NT2/D1 (cell line): ENCODE measurements around the gene ASIC1.
A peak's percentile ranks its signal among the peaks of the same experiment; 100 is the strongest.
"Not testable (repeated sequence)": the region's sequence is repeated elsewhere in the genome, so short reads cannot be mapped to it uniquely, and the experiment has no call there.

ENCODE experiments used
- DNase-seq: peaks from one replicate; pipeline ENCODE4 v3.0.0-alpha.2; 2011; ENCODE audit warnings: low read depth, low spot score
- H3K27me3 ChIP-seq: 2 replicates; pipeline ENCODE4 v1.6.0; 2011; ENCODE audit warnings: mild to moderate bottlenecking; ENCODE audit not compliant: insufficient read length, insufficient read depth
- H3K36me3 ChIP-seq: 2 replicates; pipeline ENCODE4 v1.6.1; 2011; ENCODE audit warnings: mild to moderate bottlenecking, low read length, mixed read lengths; ENCODE audit not compliant: insufficient read depth, insufficient read length
- H3K4me1 ChIP-seq: 2 replicates; pipeline ENCODE4 v1.5.1; 2011; ENCODE audit not compliant: insufficient read depth, insufficient read length
- H3K4me3 ChIP-seq: 2 replicates; pipeline ENCODE4 v1.5.1; 2011; ENCODE audit warnings: low read depth; ENCODE audit not compliant: insufficient read length
- H3K9ac ChIP-seq: 2 replicates; pipeline ENCODE4 v1.6.0; 2011; ENCODE audit warnings: low read depth; ENCODE audit not compliant: insufficient read length
- H3K9me3 ChIP-seq: 2 replicates; pipeline ENCODE4 v1.5.1; 2011; ENCODE audit warnings: mild to moderate bottlenecking, low read length; ENCODE audit not compliant: insufficient read depth
- SUZ12 ChIP-seq: IDR thresholded peaks from 2 replicates; pipeline ENCODE4 v1.6.1; 2011; ENCODE audit not compliant: insufficient read length, insufficient read depth; ENCODE audit errors: extremely low read depth
- YY1 ChIP-seq: IDR thresholded peaks from 2 replicates; pipeline ENCODE4 v1.6.1; 2011; ENCODE audit not compliant: insufficient read length, insufficient read depth
- ZNF274 ChIP-seq: IDR thresholded peaks from 2 replicates; pipeline ENCODE4 v1.6.1; 2011; ENCODE audit warnings: mild to moderate bottlenecking, low read depth, low read length

Gene ASIC1

GRCh38 chr12:50026691-50027090 lies 30.7 kb upstream of the ASIC1 start:
- Histone ChIP-seq H3K27me3 (no peaks in the 10 kb centered on the region), H3K4me3 (no peak overlapping the region)
- no peak for DNase-seq

DNA sequence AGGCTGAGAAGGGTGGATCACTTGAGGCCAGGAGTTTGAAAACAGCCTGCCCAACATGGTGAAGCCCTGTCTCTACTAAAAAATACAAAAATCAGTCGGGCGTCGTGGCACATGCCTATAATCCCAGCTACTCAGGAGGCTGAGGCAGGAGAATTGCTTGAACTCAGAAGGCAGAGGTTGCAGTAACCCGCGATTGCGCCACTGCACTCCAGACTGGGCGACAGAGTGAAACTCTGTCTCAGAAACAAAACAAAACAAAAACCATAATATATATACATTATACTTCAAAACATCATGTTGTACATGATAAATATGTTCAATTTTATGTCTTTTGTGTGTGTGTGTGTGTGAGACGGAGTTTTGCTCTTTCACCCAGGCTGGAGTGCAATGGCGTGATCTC lies 26.9 kb upstream of the ASIC1 start:
- H3K4me3 ChIP-seq, H3K36me3 ChIP-seq, H3K4me1 ChIP-seq, H3K9ac ChIP-seq, H3K27me3 ChIP-seq, DNase-seq, H3K9me3 ChIP-seq: not testable (repeated sequence)

More at GRCh38 chr12:50026691-50027090, 30.7 kb upstream of the ASIC1 start:
- H3K9ac ChIP-seq = no peak overlapping the region
- H3K36me3 ChIP-seq = peaks cover 14% of the 10 kb centered on the region
- no peaks in the 10 kb centered on the region for H3K4me1 ChIP-seq
- TF ChIP-seq ZNF274 = no peak
- TF ChIP-seq YY1 = no peak
- H3K9me3 ChIP-seq = no peaks in the 10 kb centered on the region

DNA sequence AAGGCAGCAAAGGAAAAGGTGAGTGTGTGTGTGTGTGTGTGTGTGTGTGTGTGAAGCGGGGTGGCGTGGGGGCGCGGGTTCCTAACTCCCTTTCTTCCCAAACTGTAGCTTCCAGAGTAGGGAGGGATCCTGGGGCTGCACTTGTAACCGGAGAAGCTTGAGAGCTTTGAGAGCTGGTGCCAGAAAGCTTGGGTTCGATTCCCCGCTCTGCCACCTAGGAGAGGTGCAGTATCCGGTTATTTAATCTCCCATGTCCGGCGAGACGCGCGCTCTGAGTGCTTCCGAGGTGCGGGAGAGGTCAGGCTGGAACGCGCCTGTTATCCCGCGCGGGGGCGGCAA lies 24.9 kb upstream of the ASIC1 start:
- Histone ChIP-seq H3K9ac (peak overlapping the region; percentile 5), H3K4me1 (no peaks in the 10 kb centered on the region), H3K36me3 (no peaks in the 10 kb centered on the region), H3K4me3 (peak overlapping the region; percentile 36), H3K27me3 (peaks cover 2% of the 10 kb centered on the region), H3K9me3 (no peaks in the 10 kb centered on the region)
- no peak for DNase-seq
- TF ChIP-seq YY1 (no peak), ZNF274 (no peak), SUZ12 (no peak)

DNA sequence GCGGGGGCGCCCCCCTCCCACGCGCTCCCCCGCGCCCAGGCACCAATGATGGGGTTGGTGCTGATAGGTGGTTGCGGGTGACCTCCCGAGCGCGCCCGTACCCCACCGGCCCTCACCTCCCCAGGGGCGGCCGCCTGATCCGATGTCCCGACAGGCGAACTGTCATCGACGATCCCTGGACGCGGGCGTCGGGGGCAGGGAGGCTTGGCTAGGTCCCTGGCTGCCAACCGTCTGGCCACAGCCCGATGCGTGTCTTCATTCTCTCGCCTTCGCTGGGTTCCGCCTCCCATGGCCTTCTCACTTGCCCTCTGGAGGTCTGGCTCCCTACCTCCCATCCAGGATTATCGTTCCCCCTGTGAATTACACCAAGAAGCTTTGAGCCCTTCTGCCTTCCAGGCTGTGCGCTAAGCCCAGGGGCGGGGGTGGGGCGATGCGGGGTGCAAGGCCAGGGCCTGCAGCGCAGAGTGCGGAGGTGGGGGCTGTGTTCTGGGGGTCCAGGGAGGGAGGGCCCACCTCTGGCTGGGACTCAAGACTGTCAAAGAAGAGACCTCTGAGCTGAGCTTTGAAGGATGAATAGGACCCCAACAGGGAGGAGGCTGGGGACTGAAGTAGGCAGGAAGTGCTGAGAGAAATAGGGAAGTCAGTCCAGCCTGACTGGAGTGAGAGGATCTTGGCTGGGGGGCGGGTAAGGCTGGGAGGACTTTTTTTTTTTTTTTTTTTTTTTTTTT lies 24.4 kb upstream of the ASIC1 start:
- Histone ChIP-seq H3K4me3 (peak overlapping the region; percentile 36), H3K27me3 (peaks cover 2% of the 10 kb centered on the region), H3K9me3 (no peaks in the 10 kb centered on the region), H3K4me1 (no peaks in the 10 kb centered on the region), H3K9ac (peak overlapping the region; percentile 5), H3K36me3 (no peaks in the 10 kb centered on the region)
- no peak for DNase-seq
- TF ChIP-seq ZNF274 (no peak), YY1 (no peak), SUZ12 (no peak)

GRCh38 chr12:50038336-50038735 lies 19.1 kb upstream of the ASIC1 start:
- TF ChIP-seq SUZ12 (no peak), YY1 (no peak), ZNF274 (no peak)
- no peaks in the 10 kb centered on the region for H3K9me3 ChIP-seq
- no peak for DNase-seq
- no peaks in the 10 kb centered on the region for H3K36me3 ChIP-seq
- H3K9ac ChIP-seq = no peak overlapping the region
- H3K4me3 ChIP-seq = no peak overlapping the region
- H3K4me1 ChIP-seq = peaks cover 14% of the 10 kb centered on the region
- peaks cover 20% of the 10 kb centered on the region for H3K27me3 ChIP-seq

- TF ChIP-seq SUZ12 (no peak), YY1 (no peak), ZNF274 (no peak)
- Histone ChIP-seq H3K4me3 (no peak overlapping the region), H3K36me3 (no peaks in the 10 kb centered on the region), H3K9me3 (no peaks in the 10 kb centered on the region), H3K27me3 (peaks cover 29% of the 10 kb centered on the region), H3K4me1 (peaks cover 14% of the 10 kb centered on the region), H3K9ac (no peak overlapping the region)
- no peak for DNase-seq
These were observed 18.1 kb upstream of the ASIC1 start for GRCh38 chr12:50039151-50039835.

DNA sequence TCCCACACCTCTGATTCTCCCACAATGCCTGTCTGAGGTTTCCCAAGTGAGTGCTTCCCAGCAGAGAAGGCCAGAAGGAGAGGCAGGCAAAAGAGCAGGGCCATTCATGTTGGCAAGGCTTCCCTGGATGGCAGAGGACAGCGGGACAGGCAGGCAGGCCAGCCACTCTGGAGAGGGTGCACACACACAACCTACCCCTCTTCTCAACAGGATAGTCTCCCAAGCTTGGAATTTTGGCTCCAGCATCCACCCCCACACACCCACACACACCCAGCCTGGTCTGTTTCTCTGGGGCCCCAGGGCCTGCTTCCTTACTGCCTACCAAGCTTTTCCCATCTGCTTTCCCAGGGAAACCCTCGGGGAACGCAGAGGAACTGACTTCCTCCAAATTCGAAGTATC lies 16.7 kb upstream of the ASIC1 start:
- Histone ChIP-seq H3K9me3 (no peaks in the 10 kb centered on the region), H3K27me3 (peaks cover 31% of the 10 kb centered on the region), H3K4me1 (peaks cover 14% of the 10 kb centered on the region), H3K36me3 (no peaks in the 10 kb centered on the region), H3K4me3 (no peak overlapping the region), H3K9ac (peak overlapping the region; percentile 26)
- TF ChIP-seq SUZ12 (no peak), YY1 (no peak)
- DNase-seq = no peak
